Transverse colon (tissue), 4 donors: ENCODE measurements around the gene TRIM68.

Source experiments
- EP300 ChIP-seq: sonication (generic); formaldehyde crosslinking; IDR thresholded peaks from one replicate; pipeline ENCODE4 v1.6.1; 2017; ENCODE audit warnings: antibody characterized with exemption, low read depth
- POLR2A ChIP-seq: fragments of 450-650 bp; IDR thresholded peaks from one replicate; pipeline ENCODE4 v1.6.1; 2016; ENCODE audit warnings: antibody characterized with exemption, mild to moderate bottlenecking, moderate library complexity
- POLR2AphosphoS5 ChIP-seq, 3 donors: sonication (generic); formaldehyde crosslinking; IDR thresholded peaks; one replicate each; pipeline ENCODE4 v1.6.1; 2016; ENCODE audit warnings: antibody characterized with exemption in 3 of 3
- TF ChIP-seq, protein P1 (sequence below), 5 experiments: fragments of 200-600 bp in 3 of 5; fragments of 450-650 bp in 2 of 5; sonication (generic) in 3 of 5; IDR thresholded peaks; 1 replicate in 2 of 5; 2 replicates in 3 of 5; pipeline ENCODE4 v1.5.1; 2016 to 2017; ENCODE audit warnings: antibody characterized with exemption in 5 of 5, inconsistent platforms in 3 of 5, mild to moderate bottlenecking in 2 of 5, moderate library complexity in 1 of 5

DNA sequence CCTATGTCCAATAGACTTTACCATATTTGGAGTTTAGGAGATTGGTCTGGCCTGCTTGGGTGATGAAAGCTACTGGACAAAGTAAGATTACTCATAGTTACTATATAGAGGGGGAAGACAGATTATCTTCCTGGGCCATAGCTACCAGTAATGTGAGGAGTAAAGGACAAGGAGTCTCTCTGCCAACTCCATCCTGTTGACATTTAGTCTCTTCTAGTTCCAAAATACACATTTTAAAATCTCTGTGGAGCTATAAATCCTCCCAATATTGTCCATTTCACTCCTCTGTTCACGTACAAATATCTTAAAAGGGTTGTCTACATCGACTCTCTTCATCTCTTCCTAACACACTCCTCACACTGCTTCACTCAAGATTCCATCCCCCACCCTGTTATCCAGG, 28.1 kb upstream of the TRIM68 start:
- TF ChIP-seq, protein P1, sequence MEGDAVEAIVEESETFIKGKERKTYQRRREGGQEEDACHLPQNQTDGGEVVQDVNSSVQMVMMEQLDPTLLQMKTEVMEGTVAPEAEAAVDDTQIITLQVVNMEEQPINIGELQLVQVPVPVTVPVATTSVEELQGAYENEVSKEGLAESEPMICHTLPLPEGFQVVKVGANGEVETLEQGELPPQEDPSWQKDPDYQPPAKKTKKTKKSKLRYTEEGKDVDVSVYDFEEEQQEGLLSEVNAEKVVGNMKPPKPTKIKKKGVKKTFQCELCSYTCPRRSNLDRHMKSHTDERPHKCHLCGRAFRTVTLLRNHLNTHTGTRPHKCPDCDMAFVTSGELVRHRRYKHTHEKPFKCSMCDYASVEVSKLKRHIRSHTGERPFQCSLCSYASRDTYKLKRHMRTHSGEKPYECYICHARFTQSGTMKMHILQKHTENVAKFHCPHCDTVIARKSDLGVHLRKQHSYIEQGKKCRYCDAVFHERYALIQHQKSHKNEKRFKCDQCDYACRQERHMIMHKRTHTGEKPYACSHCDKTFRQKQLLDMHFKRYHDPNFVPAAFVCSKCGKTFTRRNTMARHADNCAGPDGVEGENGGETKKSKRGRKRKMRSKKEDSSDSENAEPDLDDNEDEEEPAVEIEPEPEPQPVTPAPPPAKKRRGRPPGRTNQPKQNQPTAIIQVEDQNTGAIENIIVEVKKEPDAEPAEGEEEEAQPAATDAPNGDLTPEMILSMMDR (IDR thresholded peaks at IDR 0.05): no peak
- TF ChIP-seq POLR2AphosphoS5 (IDR thresholded peaks at IDR 0.05): no peak
- TF ChIP-seq POLR2A: no peak
- TF ChIP-seq EP300: no peak
